Measurements from ENCODE around the gene ZNF79.

GRCh38 chr9:127424676-127424999, 456 bp downstream of the ZNF79 start:
- TF ChIP-seq POLR2A (IDR thresholded peaks at IDR 0.05; ENCODE audit: low read length) (no peak), GATA1 (IDR thresholded peaks at IDR 0.05; ENCODE audit: low read depth, low read length) (no peak)
